Measurements from ENCODE around the gene PPP2R3A.
A peak's percentile ranks its signal among the peaks of the same experiment; 100 is the strongest.

The PPP2R3A gene

GRCh38 chr3:136022529-136023263, 57.2 kb downstream of the PPP2R3A start:
- no peak for DNase-seq (ENCODE audit: low read depth in 2 of 2)

DNA sequence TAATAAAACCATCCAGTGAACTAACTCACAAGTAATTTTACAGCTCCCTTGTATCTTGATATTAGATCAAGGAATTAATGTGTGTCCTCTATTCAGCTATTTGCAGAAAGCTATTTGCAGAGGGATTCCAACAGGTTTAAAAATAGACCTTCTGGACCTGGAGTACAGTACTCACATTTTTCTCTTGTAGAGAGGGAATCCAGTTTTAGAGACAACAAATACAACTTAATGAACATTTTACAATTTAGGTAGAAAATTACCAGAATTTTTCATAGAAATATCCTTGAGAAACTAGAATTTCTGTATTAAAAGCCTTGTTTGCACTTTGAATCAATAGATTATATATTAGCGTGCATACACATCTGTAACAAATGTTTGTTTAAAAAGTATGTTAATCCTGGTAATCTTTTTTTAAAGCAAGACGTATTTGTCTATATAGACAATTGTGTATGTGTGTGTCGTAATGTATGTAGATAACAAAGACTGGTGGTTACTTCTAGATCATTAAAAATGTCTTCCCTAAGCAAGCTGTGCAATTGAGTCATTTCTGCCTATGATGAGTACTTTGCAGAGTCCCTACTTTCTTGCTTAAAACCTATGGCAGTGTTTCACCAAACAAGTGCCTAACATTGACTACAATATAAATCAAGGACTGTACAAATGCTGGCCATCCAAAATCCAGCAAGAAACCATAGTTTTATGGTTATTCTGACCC, 57.9 kb downstream of the PPP2R3A start:
- DNase-seq (ENCODE audit: low read depth in 2 of 2) = no peak

- no peak for DNase-seq (ENCODE audit: low read depth in 2 of 2)
These were observed 70.8 kb downstream of the PPP2R3A start for GRCh38 chr3:136036306-136036705.

DNA sequence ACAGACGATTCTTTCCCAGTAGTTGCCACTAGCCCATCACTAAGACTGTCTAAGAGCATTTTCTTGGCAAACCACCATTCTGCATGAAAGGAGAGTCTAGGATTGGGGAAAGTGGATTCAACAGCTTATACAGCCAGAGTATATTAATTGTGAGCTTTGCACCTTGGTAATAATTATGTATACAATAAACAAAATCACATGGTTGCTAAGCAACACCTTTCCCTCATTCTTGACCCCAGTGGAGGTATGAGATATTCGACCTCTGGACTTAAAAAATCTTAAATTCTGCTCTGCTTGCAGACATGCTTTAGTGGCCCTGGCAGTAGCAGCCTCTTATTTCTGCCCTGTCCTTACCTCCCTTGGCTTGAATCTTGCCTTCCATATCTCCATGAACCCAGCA, 73.1 kb downstream of the PPP2R3A start:
- no peak for DNase-seq (ENCODE audit: low read depth in 2 of 2)

DNA sequence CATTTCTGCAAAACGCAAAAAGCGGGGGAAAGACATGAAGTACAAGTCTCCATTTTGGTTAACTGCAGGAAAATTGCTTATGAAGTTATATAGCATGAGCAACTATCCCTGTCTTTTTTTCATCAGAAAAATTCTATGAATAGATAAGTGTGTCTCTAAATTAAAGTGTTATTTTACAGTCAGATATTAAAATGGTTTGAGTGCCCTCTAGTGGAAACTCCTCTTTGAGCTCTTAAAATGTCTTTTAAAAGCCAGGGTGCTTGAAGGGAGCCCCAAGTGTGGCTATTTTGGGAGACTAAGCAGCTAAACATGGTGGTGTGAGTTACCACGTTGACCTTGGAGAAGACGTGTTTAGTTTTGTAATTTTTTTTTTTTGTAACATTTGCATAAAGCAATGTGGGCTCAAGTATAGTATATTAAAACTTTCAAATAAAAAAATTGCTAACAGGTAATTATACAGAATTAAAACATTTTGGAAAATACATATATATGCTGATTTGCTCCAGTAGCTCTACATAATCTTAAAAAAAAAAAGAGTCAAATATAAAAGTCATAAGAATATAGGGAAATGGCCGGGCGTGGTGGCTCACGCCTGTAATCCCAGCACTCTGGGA, 77.2 kb downstream of the PPP2R3A start:
- DNase-seq (ENCODE audit: low read depth in 2 of 2) = no peak

DNA sequence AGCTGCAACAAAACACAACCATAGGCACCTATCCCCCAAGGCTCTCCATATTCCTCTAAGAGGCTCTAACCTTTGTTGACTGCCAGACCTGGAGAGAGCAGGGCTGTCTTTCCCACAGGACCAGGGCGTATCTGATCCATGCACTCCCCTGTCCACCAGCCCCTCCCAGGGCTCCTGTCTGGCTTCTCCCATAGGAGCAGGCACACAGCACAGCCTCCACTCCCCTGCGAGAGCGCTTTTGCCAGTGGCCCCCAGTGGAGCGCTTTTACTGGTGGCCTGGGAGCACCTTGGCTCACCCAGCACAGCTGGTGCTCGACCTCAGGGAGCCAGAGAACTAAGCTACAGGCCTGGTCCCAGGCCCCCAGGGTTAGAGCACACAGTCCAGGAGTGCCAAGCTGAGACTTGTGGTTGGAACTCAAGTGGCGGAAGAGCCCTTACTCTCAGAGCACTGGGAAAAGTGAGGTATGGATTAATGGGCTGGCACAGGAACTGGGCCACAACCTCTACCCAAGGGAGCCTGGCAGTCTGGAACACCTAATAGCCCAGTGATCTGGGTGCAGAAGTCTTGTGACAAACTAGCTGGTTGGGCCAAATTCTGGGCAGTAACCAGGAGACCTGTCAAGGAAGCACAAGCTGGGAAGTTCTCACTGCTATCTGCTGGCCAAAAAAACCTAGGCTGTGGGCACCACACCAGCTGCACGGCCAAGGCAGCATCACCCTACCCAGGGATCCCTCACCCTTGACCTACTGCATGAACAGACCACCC, 79.6 kb downstream of the PPP2R3A start:
- DNase-seq (ENCODE audit: low read depth in 2 of 2) = no peak

DNA sequence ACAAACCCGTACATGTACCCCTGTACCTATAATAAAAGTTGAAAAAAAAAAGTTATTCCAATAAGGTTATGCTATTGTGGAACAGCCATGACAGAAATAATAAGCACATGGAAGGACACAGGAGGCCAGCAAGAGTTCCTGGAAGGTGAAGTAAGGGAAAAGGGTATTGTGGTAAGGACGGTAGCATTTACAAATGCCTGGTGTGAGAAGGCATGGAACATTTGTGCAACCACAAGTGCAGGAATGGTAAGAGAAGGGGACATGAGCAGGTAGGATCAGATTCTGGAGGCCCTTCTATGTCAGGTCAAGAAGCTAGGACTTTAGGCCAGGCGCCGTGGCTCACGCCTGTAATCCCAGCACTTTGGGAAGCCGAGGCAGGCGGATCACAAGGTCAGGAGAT, 82.5 kb downstream of the PPP2R3A start:
- no peak for DNase-seq (ENCODE audit: low read depth in 2 of 2)

DNA sequence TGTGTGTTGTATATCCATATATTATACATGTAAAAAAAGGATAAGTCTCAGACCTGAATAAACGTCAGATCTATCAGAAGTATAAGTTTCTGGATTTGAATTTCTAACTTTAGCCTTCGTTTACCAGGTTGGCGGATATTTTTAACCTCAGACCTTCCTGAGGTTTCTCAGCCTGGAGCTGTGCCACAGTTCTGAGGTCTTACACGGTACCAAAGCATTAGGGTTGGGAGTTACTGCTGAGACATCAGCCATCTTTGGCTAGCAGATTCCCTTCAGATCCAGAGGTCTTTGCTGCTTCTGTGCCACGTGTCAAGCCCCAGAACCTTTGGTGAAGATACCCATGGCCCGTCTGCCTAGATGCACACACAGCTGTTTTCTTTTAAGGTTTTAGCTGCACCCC, 84.7 kb downstream of the PPP2R3A start:
- DNase-seq (ENCODE audit: low read depth in 2 of 2) = no peak

- no peak for DNase-seq (ENCODE audit: low read depth in 2 of 2)
These were observed 90.0 kb downstream of the PPP2R3A start for GRCh38 chr3:136055491-136055890.

DNA sequence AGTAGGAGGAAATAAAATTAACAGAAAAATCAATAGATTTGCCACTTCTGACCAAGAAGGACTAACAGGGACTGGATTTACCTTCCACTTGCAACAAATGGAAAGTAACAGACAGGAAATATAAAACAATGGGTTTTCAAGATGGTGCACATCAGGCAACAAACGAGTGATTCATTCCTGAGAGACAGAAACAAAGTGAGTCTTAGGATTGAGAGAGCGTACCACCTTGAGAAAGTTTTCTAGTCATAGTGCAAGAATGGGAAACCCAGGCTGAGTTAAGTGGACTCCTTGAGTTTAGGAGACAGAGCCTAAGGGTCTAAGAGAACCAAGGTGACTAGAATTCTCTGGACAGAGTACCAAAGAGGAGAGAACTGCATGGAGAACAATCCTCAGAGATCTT, 101.7 kb downstream of the PPP2R3A start:
- DNase-seq (ENCODE audit: low read depth in 2 of 2) = no peak

GRCh38 chr3:136068708-136069107, 103.2 kb downstream of the PPP2R3A start:
- DNase-seq (ENCODE audit: low read depth in 2 of 2) = no peak

DNA sequence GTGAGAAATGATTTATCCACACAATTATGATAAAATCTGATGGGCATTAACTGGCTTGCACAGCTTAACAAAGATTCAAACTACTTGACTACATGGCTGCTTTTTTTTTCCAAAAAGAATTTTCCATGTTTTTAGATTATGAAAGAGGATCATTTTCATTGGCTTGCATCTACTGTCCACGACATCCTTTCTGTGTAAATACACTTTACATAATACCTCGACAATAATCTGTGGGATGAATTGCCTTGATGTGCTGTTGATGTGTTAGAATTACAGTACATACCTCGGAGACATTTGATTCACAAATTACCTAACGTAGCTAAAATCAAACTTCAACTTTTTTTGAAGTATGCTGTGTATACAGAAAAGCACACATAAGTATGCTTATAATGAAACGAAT, 104.4 kb downstream of the PPP2R3A start:
- no peak for DNase-seq (ENCODE audit: low read depth in 2 of 2)

GRCh38 chr3:136070334-136070733, 104.8 kb downstream of the PPP2R3A start:
- no peak for DNase-seq (ENCODE audit: low read depth in 2 of 2)

DNA sequence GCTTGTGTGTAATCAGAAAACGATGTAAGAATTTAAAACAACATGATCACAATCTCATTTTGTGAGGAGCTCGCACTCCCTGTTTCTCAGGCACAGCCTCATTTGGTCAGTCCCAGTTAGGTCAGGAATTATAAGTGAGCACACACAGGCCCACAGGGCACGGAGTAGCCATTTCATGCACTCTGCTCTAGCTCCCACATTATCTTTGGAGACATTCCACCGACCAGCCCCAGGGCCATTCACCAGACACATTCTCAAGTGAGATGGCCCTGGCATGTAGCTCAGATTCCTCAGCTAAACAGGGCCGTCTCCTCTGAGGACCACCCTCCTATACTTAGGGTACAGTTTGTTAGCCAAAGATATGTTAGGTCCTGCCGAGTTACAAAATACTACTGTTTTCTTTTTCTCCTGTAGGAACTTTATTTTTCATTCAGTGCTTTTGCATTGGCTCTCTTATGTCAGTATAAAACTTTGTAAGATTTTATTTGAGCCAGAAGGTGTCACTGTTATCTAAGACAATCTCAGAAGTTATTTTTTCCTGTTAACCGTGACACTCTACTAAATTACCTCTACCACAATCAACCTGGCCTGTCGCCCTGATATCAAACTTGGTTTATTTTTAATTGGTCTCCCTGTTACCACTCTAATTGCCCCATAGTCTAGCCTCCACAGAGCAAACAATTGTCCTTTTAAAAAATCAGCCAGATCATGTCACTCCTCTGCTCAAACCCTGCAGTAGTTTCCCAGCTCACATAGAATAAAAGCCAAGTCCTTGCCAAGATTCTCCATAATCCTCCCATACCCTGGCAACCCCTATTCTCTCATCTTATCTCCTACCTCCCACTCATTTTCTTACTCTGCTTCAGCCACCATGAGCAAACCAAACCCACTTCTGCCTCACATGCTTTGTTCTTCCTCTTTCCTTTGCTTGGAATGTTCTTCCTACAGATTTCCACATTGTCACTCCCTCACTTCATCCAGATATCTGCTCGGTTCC, 105.7 kb downstream of the PPP2R3A start:
- DNase-seq (ENCODE audit: low read depth in 2 of 2) = no peak

DNA sequence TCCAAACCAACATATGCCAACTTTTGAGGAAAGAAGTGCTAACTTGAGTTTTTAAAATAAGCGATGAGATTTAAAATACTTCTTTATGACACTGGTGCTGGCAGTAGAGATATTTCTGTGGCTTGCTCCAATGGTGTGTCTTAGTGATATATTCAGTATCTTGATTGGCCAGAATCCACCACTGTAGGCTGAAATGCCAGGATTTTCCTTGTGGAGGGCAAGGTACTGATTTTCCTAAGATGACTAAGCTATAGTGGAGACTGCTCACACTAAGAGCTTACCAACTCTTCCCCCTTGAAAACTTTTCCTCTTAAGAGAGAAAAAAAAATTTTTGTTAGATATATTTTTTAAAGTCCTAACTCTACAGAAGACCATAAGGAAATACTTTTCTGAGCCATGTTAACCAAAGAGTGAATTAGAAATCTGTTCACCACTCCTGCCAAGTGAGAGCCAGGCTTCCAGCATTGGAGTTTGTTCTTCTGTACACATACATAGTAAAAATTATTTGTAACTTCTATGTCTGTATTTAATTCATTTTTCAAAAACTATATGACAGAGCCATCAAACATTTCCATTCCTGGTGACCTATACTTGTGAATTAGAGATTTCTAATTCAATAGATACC, 109.1 kb downstream of the PPP2R3A start:
- no peak for DNase-seq (ENCODE audit: low read depth in 2 of 2)

DNA sequence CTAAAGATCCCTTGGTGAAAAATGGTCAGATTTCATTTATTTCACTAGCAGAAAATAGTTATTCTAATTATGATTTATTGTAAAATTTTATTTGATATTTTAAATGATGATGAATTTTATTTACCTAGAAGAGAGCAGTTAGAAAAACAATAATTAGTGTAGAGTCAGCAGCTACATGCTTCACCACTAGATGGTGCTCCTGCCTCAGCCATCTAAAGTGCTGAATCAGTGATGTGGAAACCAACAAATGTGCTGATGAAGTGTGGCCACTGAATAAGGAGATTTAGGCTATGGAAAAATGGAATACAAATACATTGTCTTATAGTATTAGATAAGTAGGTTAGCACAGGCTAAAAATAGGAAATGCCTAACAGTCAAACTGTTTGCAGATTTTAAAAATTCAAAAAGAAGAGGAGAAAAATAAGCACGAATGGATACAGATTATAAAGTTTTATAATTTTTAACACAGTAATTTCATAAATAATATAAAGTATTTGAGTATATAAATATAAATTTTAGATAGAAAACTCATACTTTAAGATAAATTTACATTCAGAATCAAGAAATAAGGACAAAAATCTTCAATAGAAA, 109.8 kb downstream of the PPP2R3A start:
- peak; percentile 35 to 52 for DNase-seq (ENCODE audit: low read depth in 2 of 2)

GRCh38 chr3:136075811-136076210, 110.3 kb downstream of the PPP2R3A start:
- no peak for DNase-seq (ENCODE audit: low read depth in 2 of 2)

DNA sequence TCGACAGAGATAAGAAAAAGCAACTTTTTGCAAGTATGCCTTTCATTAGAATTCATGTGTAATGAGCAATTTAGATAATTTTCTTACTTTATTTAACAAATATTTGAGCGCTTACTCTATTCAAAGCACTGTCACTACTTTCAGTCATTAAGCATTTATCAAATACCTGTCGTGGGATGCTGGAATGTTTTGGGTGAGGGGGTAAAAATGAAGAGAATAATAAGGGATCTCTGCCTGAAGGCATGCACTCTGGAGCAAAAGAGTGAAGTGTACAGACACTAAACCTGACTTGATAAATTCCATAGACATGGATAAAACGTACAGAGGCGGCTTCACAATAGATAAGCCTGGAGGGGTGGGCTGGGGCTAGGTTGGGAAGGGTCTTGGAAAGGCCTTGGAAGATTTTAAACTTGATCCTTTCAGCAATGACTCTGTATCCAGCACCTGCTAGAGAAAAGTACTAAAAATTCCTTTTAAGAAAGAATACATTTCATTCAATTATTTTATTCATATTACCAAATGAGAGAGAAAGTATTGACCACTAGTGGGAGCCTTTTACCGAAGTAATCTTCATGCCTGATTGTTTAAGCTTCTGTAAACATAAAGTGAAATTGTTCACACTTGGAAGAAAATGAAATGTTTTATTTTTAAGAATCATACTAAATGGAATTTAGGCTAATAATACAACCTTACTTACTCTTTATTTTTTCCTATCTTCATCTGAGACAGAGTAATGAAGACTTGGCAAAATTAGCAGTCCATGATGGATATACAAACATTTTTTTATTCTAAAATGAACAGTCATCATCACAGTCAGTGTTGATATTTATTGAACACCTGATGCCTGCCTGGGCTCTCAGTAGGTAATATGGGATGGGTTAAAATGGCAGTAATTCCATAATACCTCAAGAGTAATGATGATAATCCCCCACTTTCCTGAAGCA, 113.2 kb downstream of the PPP2R3A start:
- no peak for DNase-seq (ENCODE audit: low read depth in 2 of 2)
